ENCODE data around the gene ARF3. TPM values are rescaled to one million over a fixed set of nuclear protein-coding genes. Genes with fewer than 3 reads are reported as not detected.
"Not testable (repeated sequence)": the region's sequence is repeated elsewhere in the genome, so short reads cannot be mapped to it uniquely, and the experiment has no call there.

The ARF3 gene
- total RNA-seq, 2 donors from 2014 or later = 127 to 130 TPM

DNA sequence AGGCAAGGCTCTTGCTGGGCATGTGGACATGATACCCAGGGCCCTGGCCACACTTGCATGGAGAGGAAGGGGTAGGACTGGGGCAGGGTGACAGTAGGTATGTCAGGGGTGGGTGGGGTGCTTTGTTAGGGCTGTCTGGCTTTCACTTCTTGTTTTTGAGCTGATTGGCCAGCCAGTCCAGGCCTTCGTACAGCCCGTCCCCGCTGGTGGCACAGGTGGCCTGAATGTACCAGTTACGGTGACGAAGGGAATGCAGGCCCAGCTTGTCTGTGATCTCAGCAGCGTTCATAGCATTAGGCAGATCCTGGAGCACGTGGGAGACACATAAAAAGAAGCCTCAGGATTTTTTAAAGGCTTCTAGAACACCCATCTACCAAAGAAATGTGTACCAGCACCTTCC is 18.5 kb downstream of the ARF3 start:
- intact Hi-C loops (cut with DNase I) = no loop called here
- DNase-seq (ENCODE audit: low spot score) = no peak

DNA sequence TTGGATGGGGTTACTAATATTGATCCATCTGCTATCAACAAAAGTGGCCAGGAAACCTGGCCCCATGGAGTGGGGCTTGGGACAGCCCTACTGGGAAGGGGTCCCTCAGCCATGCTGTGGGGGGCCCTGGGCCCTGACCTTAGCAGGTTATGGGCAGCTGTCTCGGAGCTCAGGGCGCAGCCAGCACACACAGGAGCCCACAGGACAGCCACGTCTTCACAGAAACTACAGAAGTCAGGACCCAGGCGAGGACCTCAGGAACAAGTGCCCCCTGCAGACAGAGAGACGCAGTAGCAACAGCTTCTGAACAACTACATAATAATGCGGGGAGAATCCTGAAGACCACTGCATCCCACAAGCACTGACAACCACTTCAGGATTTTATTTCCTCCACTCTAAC is 20.1 kb downstream of the ARF3 start:
- no peak for DNase-seq (ENCODE audit: low spot score)
- intact Hi-C loops (cut with DNase I) = no loop called here

- intact Hi-C loops (cut with DNase I) = no loop called here
- peak; percentile 90 for DNase-seq (ENCODE audit: low spot score)
These were observed 20.8 kb downstream of the ARF3 start for GRCh38 chr12:48936379-48936979.

GRCh38 chr12:48934312-48934706 is 23.0 kb downstream of the ARF3 start:
- intact Hi-C loops (cut with DNase I) = no loop called here
- DNase-seq (ENCODE audit: low spot score) = no peak

GRCh38 chr12:48933664-48934311 is 23.5 kb downstream of the ARF3 start:
- intact Hi-C loops (cut with DNase I) = no loop called here
- DNase-seq (ENCODE audit: low spot score) = no peak

- intact Hi-C loops (cut with DNase I) = no loop called here
- DNase-seq (ENCODE audit: low spot score) = no peak
These were observed 24.4 kb downstream of the ARF3 start for GRCh38 chr12:48932878-48933277.

- intact Hi-C loops (cut with DNase I) = no loop called here
These were observed 26.8 kb downstream of the ARF3 start for GRCh38 chr12:48930475-48930874.

DNA sequence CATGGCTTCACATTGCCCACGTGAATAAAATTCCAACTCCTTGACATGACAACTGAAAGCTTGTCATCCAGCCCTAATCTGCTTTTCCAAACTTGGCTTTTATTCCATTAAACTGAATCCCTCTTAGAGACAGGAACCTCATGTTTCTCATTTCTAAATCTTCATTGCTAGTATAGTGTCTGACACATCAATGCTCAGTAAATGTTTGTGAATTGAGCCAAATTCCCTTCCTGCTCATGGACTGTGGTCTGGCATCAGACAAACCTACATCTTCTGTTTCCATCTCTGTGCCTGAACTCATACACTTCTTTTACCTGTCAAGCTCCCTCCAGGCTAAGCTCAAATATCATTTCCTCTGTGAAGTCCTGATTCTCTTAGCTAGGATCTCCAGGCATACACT is 27.7 kb downstream of the ARF3 start:
- intact Hi-C loops (cut with DNase I) = no loop called here
- DNase-seq (ENCODE audit: low spot score) = no peak

More at GRCh38 chr12:48930475-48930874, 26.8 kb downstream of the ARF3 start:
- DNase-seq (ENCODE audit: low spot score) = no peak

- DNase-seq (ENCODE audit: low spot score) = no peak
- intact Hi-C loops (cut with DNase I) = no loop called here
These were observed 30.0 kb downstream of the ARF3 start for GRCh38 chr12:48927261-48927660.

DNA sequence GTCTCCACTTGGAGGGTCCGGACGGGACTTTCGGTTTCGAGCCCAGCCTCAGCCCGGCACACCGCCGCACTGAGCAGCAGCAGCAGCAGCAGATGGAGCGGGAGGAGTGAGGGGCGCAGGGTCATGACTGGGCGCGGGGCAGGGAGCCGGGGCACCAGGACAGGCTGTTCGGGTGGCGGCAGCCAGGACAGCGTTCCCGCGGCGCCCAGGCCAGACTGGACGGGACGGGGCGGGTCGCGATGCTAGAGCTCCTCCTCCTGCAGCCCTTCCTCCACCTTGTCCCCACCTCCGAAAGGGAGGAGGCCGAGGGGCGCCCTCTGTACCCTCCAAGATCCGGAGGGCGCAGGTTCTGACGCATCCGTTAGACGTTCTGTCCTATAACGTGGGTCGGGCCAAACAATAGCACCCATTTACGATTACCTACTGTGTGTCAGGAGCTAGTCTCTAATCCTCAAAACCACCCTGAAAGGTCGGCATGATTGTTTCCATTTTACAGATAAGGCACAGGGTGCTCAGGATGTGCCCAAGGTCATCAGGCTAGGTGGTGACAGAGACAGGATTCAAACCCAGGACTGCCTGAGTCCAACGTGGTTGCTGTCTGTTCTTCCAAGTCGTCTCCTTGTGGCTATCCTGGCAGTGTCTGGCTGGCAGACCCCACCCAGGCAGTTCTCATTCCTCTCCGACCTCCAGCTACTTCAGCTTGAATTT is 31.8 kb downstream of the ARF3 start, which contains the start of gene FKBP11:
TSS of gene FKBP11 (minus strand) at position 189 of the 708 bp plus-strand sequence. CDS start at position 125, 64 bp downstream.
- peak; percentile 91 for DNase-seq (ENCODE audit: low spot score)
- intact Hi-C loops (cut with DNase I) = no loop called here

GRCh38 chr12:48924617-48925303 is 32.5 kb downstream of the ARF3 start:
- intact Hi-C loops (cut with DNase I) = no loop called here
- no peak for DNase-seq (ENCODE audit: low spot score)

DNA sequence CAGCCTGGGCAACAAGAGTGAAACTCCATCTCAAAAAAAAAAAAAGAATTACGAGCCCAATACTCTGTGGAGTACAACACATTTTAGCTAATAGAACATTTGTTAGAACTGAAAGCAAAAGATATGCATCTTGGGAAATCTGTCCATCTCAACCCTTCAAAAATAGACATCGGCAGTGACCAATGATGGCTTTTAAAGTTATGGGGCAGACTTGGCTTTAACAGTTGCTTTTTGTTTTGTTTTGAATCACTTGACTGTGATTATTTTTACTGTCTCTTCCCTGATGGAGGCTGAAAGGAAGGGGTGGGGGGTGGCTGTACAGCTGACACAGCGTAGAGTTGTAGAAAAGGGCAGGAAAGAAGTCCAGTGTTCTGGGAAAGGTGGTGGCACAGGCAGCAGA is 34.2 kb downstream of the ARF3 start:
- intact Hi-C loops (cut with DNase I) = no loop called here

GRCh38 chr12:48917857-48918537 is 39.3 kb downstream of the ARF3 start:
- DNase-seq (ENCODE audit: low spot score) = no peak
- intact Hi-C loops (cut with DNase I) = no loop called here

More for the DNA sequence above, 34.2 kb downstream of the ARF3 start:
- no peak for DNase-seq (ENCODE audit: low spot score)

- no peak for DNase-seq (ENCODE audit: low spot score)
- intact Hi-C loops (cut with DNase I) = no loop called here
These were observed 47.1 kb downstream of the ARF3 start for GRCh38 chr12:48910196-48910595.

- intact Hi-C loops (cut with DNase I); DNase-seq (ENCODE audit: low spot score): not testable (repeated sequence)
These were observed 47.6 kb downstream of the ARF3 start for GRCh38 chr12:48909698-48910097.

- DNase-seq (ENCODE audit: low spot score) = no peak
- intact Hi-C loops (cut with DNase I) = no loop called here
These were observed 50.0 kb downstream of the ARF3 start for GRCh38 chr12:48907245-48907644.

- DNase-seq (ENCODE audit: low spot score) = peak; percentile 93
- intact Hi-C loops (cut with DNase I) = no loop called here
These were observed 53.3 kb downstream of the ARF3 start for GRCh38 chr12:48903982-48904411.

- intact Hi-C loops (cut with DNase I) = no loop called here
These were observed 53.8 kb downstream of the ARF3 start for GRCh38 chr12:48903363-48903981.

DNA sequence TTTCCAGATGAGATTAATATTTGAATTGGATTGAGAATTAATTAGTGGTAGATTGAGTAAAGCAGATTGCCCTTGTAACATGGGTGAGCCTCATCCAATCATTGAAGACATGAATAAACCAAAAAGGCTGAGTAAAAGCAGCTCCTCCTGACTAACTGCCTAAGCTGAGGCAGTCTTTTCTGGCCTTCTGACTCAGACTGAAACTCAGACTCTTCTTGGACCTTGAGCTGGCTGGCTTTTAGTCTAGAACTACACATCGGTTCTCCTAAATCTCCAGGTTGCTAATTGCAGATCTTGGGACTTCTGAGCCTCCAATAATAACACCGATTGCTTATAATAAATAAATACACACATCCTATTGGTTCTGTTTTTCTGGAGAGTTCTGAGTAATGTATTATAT is 56.0 kb downstream of the ARF3 start:
- DNase-seq (ENCODE audit: low spot score) = no peak
- intact Hi-C loops (cut with DNase I) = no loop called here

More at GRCh38 chr12:48903363-48903981, 53.8 kb downstream of the ARF3 start:
- no peak for DNase-seq (ENCODE audit: low spot score)

All from posterior vena cava (tissue), 2 donors.